Muscle of arm (tissue), 12 donors: ENCODE measurements around the gene SUN1. TPM values are rescaled to one million over a fixed set of nuclear protein-coding genes. Genes with fewer than 3 reads are reported as not detected.
"Not testable (repeated sequence)": the region's sequence is repeated elsewhere in the genome, so short reads cannot be mapped to it uniquely, and the experiment has no call there.

ENCODE experiments used
- DNase-seq: peaks from one replicate; pipeline ENCODE4 v3.0.0-alpha.2; 2013
- polyA plus RNA-seq, 12 donors: library from polyadenylated mRNA; unstranded; fragments of 120-200 nt; gene quantifications; one replicate each; pipeline ENCODE4 v1.2.1, GENCODE V29; 2013; ENCODE audit not compliant: insufficient read length in 12 of 12

The SUN1 gene
- polyA plus RNA-seq, 12 donors = 142 to 253 (median 208) TPM; not detected in 1

DNA sequence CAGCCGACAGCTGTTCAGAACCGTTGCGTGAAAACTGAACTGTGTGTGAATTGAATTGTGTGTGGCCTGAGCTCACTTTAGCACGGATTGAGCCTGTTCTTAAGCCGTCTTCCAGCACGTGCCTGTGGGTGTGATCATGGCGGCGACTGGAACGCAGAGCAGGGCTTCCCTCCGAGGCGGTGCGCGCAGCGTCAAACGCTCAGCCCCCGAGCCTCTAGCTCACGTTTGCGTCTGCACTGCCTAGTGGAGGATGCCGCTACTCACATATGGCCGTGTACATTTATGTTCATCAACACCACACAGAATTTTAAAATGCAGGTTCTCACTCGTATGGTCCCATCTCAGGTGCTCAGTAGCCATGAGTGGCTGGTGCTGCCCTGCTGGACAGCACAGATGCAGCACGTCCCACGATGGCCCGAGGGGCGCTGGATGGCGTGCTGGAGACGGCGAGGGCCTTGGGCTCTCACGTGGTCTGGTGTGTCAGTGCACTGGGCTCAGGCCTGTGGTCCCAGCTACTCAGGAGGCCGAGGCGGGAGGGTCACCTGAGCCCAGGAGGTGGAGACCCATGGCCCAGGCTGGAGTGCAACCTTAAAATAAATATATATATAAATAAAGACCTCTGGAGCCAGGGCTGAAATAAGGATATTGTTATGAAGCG lies 22.0 kb downstream of the SUN1 start:
- DNase-seq = no peak

DNA sequence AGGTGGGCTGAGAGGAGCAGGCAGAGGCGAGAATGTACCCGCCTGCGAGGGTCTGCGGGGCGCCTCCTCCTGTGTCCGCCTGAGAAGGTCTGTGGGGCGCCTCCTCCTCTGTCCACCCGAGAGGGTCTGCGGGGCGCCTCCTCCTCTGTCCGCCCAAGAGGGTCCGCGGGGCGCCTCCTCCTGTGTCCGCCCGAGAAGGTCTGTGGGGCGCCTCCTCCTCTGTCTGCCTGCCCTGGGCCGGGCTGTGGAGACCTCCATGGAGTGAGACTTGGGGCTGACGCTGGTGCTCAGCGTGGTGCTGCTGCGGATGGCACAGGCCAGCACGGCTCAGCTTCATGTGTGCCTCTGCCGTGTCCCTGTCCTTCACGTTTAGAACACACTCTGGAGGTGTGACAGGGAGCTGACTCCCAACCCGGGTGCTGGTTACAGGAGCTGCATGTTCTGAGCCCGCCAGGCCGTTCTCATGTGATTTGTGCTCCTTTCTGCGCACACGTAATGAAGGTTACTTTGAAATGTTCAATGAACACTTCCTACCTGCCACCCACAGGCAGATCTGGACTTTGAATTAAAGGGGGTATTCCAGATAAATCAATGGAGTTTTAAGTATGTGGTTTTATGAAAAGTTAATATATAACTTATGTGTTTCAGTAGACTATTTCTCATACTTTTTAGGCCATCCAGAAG lies 23.6 kb downstream of the SUN1 start:
- no peak for DNase-seq

DNA sequence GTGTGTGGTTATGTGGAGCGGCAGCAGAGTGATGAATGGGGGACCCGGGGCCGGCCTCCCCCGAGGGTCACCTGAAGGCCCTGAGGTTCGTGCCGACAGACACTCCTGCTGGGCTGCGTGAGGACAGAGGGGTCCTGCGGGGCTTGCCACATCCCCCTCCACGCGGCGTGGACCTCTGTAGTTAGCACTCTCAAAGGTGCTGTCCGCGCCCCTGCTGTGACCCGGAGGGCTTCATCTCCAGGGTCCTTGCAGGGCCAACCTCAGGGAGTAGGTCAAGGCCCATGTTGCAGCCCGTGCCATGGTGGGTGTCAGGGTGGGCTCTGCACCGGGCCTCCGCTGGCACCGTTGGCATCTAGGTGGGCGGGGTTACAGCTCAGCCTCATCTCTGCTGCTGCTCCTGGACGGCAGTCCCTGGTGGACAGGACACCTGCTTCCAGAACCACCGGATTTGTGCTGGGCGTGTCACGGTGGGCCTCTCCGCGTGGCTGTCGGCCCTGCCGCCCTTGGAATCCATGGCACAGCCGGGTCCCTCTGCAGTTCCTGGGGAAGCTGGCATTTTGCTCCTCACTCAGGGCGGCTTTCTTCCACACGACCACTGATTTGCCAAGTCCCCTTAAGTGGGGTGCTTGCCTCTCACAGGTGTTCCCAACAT lies 24.3 kb downstream of the SUN1 start:
- DNase-seq = no peak

DNA sequence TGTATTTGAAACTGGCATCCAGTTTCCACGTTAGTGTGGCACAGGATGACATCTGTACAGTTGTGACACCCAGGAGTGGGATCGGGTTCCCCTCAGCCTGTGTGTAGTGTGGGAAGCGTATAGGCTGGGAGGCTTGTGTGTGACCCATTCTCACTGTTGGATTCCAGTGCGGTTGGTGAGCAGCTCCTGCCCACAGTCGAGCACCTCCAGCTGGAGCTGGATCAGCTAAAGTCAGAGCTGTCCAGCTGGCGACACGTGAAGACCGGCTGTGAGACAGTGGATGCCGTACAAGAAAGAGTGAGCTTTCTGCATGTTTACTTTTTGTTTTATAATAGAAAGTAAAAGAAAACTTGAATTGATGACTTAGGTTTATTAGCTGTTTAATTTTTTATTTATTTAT lies 25.4 kb downstream of the SUN1 start:
- no peak for DNase-seq

DNA sequence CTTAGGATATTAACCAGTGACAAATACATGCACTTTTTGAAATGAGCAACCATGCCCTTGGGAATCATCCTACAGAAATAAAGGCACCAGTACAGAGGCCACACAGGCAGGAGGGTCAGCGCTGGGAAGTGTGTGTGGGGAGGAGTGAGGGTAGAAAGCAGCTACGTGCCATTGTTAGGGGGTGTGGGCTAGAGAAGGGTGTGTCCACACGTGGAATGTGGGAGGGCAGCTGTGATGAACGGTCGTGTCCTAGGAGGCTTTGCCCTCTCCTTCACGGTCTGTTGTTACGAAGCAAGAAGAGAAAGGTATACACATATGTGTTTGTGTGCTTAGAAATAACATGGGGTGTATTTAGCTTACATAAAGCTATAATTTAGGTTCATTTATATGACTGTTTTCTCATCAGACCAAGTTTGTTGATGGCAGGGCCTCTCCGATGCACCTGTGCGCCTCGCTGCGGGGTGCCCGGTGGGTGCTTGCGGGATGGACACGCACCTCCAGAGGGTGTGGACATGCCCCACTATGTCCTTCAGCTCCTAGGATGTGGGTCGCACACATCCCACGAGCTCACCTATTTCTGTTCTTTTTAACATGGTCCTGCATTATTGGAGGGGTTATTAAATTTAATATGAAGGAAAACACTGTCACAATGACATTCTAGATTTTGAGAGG lies 27.2 kb downstream of the SUN1 start:
- no peak for DNase-seq

DNA sequence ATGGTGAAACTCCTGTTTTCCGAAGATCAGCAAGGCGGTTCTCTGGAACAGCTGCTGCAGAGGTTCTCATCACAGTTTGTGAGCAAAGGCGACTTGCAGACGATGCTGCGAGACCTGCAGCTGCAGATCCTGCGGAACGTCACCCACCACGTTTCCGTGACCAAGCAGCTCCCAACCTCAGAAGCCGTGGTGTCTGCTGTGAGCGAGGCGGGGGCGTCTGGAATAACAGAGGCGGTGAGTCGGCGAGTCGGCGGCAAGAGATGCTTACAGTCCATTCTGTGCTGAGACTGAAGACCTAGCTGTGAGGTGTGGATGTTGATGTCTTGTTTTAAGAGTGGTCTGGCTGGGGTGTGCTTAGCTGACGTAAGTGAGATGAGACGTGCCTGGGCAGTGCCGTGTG lies 27.9 kb downstream of the SUN1 start:
- DNase-seq = no peak

DNA sequence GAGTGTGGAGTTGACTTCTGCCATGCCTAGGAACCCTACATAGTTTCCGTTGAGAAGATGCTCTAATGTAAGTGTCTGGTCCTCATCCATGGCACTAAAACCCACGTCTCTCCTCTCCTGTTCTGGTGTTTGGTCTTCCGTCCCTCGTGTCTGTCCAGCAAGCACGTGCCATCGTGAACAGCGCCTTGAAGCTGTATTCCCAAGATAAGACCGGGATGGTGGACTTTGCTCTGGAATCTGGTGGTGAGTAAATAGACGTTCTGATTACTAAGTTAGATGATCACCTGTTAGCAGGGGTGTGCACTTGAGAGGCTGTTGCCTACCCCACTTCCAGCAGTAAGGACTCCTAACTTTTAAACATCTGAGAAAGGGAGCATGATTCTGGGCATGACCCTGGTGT lies 28.9 kb downstream of the SUN1 start:
- DNase-seq = no peak

DNA sequence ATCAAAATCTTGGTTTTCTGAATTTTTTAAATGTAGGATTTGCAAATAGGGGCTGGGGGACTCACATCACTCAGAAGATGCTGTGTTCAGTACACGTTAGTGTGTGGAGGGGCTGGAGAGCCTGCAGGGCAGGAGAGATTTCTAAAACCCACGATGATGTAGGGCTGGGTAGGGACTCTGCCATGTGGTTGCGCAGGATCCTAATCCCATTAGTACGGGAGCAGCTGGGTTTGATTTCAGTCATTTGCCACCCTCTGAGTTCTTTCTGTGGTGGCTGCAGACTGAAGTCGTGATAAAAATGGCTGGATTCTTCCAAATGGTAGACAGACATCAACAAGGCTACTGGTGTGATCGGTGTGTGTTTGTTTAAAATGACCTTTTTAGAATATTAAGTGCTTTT lies 29.9 kb downstream of the SUN1 start:
- DNase-seq = no peak

DNA sequence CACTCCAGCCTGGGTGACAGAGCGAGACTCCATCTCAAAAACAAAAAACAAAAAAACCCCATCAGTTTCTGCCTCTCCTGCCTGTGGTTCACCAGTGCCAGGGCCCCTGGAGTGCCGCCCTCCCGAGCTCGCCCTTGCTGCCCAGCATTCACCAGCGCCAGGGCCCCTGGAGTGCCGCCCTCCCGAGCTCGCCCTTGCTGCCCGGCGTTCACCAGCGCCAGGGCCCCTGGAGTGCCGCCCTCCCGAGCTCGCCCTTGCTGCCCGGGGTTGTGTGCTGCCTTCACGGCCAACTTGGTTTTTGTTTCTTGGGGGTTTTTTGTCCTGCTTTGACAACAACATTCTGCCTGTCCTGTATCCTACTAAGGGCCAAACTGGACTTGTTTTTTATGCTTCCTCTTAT lies 30.8 kb downstream of the SUN1 start:
- DNase-seq = no peak

DNA sequence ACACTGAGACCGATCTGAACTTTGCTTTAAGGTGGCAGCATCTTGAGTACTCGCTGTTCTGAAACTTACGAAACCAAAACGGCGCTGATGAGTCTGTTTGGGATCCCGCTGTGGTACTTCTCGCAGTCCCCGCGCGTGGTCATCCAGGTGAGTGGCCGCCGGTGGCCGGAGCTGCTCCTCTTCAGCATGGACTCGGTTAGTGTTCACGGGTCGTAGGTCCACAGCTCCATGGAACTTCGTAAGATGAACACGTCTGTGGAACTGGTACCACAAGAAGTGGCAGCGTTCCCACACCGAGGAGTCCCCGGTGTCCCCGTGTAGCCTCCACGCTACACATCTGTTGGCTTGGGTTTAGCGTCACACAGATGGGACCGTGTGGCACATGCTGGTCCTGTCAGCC lies 33.6 kb downstream of the SUN1 start:
- no peak for DNase-seq

DNA sequence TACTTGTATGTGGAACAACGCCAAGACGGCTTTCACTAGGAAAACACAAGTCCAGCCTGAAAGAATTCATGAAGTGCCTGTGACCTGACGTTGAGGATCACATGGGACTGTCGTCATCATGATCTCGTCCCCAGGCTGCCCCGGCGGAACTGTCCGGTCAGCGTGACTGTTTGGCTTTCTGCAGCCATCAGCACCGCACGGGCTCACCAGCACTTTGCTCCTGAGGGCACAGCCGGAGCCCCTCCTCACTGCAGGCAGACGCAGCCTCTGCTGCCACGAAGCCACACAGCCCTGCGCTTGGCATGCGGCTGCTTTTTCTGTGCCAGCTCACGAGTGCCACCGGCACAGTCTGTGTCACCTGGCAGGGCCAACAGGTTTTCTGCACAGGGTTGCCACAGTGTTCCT lies 34.7 kb downstream of the SUN1 start:
- no peak for DNase-seq

DNA sequence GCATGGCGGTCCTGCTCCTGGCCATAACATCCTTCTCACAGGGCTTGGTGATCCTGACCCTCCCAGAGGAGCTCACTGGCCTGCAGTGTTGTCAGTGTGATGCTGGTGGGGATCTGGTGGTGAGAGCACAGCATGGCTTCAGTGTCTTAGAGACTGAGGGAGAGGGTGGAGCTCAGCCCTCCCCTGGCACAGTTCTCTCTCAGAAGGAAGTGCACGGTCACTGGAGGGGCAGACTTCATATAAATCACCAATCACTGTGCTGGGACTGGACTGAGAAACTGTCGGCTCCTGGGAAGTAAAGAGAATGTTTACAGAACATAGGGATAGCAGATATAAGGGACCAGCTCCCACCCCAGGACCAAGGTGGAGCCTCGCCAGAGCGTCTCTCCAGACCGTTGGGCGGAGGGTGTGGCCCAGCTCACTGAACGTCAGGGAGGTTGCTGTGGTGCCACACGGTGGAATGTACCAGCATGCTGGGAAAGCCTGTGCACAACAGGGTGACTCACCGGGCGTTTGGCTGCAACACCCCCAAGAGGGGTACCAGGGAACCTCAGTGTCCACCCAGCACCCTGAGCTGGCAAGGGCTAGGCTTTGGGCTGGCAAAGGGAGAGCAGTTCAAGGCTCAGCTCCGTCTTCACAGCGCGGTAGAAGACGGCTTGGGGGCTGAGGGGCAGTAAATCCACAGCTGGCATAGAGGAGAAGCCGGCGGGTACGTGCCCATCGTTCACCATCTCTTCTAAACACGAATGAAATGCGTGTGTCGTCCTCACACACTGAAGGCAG lies 35.3 kb downstream of the SUN1 start:
- no peak for DNase-seq

DNA sequence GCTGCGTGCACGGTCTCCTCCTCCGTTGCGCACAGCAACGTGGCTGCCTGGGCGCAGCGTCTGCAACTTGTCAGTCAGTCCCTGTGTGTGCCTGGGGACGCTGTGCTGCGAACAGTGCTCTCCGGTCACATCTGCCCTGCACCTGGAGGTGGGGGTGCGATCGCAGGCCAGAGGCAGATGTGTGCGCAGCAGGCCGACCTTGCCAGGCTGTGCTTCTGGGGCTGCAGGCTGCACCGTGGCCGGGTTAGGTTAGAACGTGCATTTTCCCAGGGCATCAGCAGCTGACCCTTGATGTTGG lies 35.9 kb downstream of the SUN1 start:
- no peak for DNase-seq

DNA sequence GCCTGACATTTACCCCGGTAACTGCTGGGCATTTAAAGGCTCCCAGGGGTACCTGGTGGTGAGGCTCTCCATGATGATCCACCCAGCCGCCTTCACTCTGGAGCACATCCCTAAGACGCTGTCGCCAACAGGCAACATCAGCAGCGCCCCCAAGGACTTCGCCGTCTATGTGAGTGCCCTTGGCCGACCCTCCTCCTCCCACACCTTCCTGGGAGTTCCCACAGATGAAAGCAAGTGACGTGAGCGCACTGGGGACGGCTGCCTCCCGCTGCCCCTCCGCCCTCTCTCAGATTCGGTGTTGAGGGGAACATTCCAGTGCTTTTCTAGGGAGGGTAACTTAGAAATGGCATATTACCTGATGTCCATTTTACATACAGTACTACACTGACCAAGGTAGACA lies 37.1 kb downstream of the SUN1 start:
- no peak for DNase-seq

DNA sequence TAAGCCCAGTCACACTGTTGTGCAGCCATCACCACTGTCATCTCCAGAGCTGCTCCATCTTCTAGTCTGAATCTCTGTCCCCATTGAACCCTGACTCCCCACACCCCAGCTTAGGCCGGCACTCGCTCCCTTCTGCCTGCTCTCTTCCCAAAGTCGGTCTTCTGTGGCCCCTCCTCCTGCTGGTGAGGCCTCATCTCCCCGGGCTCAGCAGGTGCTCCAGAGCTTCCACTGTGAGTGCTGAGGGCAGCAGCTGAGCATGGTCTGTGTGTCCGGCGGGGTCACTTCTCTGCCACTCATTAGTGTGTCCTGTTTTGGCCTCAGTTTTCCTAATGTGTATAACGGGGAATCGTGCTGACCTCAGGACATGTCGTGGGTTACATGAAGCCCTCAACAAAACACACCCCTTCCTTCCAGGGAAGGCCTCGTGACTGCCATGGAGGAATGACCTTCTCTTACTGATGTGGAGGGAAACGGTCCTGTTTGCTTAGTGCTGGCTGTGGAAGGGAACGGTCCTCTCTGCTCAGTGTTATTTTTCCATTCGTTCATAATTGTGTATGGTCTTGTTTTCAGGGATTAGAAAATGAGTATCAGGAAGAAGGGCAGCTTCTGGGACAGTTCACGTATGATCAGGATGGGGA lies 39.7 kb downstream of the SUN1 start:
- DNase-seq = no peak

DNA sequence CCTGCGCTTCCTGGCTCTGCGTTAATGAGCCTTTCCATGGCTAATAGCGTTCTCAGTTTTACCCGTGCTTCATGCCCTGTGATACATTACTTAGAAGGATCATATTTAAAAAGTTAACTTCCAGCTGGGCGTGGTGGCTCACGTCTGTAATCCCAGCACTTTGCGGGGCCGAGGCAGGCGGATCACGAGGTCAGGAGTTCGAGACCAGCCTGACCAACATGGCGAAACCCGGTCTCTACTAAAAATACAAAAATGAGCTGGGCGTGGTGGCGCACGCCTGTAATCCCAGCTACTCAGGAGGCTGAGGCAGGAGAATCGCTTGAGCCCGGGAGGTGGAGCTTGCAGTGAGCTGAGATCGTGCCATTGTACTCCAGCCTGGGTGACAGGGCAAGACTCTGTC lies 40.4 kb downstream of the SUN1 start:
- DNase-seq = not testable (repeated sequence)

DNA sequence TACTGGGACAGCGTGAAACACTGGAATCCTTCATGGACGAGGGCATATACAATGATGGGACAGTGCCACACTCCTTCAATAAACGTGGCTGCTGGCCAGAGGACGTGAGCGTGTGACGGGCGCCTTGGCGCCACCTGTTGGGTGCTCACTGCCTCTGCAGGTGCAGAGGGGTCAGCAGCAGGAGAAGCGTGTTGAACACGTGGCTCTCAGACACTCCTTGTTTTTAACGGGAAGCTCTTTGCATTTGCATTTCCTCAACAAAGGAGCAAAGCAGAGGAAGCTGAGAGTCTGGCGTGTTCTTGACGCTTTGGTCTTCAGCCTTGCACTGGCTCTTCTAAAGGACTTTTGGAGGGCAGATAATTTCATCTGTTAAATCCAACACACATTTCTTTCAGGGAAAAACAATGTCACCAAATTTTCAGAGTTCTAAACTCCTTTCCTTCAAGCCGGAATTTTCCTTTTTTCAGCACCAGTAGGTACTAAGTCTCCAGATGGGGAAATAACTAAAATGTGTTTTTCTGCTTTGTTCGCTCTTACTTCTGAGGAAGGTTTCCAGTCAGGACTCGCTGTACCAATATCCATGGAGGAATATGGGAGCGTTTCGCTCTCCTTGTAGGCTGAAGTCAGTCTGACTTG lies 41.2 kb downstream of the SUN1 start:
- DNase-seq = peak; percentile 79

DNA sequence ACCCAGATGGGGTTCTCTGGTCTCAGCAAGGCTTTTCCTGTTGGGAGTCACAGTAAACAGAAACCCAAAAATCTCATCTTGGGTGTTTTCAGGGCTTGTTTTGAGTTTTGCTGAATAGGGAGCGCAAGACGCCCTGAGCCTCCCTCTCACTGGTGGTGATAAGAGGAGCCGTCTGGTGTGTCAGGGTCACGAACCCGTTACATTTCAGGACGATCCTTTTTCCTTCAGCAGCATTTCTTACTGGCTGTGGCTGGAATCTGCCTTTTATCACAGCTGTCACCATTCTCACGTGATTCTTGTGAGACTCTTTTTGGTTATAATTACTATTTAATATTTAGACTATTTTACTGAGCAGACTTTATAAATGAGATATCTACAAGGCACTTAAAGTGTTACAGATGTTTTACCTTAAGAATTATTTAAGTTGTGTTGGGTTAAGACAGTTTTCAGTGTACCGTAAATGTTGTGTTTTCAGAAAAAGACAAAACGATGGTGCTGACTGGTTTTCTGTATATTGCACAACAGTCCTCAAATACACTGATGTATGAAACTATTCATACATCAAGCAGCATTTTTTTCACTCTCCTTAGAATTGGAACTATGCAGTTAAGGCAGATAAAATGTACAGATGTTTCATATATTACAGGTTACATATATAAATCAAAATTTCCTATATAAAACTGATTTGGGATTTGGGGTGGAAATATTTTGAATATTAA lies 41.9 kb downstream of the SUN1 start:
- DNase-seq = no peak

DNA sequence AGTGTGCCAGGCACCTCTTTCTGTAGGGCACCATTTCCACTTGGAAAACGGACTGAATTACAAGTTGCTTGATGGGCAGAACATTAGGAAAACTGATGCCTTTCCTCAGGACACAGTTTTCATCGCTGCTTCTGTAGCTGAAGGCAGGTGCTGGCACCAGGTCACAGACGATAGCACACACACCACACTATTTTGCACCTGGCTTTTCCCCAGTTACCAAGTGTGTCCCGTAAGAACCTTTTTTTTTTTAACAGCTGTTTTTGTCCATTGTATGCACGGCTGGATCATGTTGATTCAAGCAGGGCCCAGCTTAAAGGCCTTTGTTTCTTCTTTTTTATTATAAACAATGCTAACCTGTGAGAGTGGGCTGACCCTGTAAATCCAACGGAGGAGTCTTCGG lies 42.8 kb downstream of the SUN1 start:
- no peak for DNase-seq

DNA sequence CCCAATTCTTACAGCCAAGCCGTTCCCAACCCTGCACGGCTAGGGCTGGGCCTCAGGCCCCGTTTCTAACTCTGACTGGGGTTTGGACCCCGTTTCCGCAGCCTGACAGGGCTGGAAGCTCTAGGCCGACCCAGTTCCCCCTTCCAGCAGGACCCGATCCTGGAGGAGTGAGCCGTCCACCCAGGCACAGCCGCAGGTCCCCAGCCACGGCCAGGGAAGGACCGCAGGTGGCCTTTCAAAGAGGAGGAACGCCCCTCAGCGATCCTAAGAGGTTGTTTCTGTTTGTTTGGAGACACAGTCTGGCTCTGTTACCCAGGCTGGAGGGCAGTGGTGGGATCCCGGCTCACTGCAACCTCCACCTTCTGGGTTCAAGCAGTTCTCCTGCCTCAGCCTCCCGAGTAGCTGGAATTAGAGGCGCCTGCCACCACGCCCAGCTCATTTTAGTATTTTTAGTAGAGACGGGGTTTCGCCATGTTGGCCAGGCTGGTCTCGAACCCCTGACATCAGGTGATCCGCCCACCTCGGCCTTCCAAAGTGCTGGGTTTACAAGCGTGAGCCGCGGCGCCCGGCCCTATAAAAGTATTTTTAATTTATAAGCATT lies 43.3 kb downstream of the SUN1 start:
- DNase-seq = no peak
